ENCODE measurements around the gene INPP5F. TPM values are rescaled to one million over a fixed set of nuclear protein-coding genes. Genes with fewer than 3 reads are reported as not detected.
A peak's percentile ranks its signal among the peaks of the same experiment; 100 is the strongest.

INPP5F gene
- total and polyA plus RNA-seq, 2 experiments from 2014 or later = 41.4 to 86.0 TPM

GRCh38 chr10:119688033-119688508 lies 37.8 kb upstream of the INPP5F start:
- Histone ChIP-seq H3K4me3 (peak overlapping the region; percentile 58), H2AFZ (no peak overlapping the region), H3K27ac (ENCODE audit: low read depth) (peak overlapping the region; percentile 98), H3K27me3 (ENCODE audit: insufficient read depth) (no peaks in the 10 kb centered on the region), H3K4me2 (peak overlapping the region; percentile 73), H3K79me2 (replicated peaks; ENCODE audit: insufficient read depth) (no peaks in the 10 kb centered on the region), H3K4me1 (ENCODE audit: insufficient read depth) (peaks cover 9% of the 10 kb centered on the region), H4K20me1 (replicated peaks; ENCODE audit: insufficient read depth) (no peaks in the 10 kb centered on the region), H3K9me2 (ENCODE audit: insufficient read depth) (no peaks in the 10 kb centered on the region), H3F3A (replicated peaks; ENCODE audit: low read depth) (peaks cover 8% of the 10 kb centered on the region), H3K36me3 (ENCODE audit: insufficient read depth) (no peaks in the 10 kb centered on the region)
- peaks cover 25% of the 10 kb centered on the region for H3K4me1 Mint-ChIP-seq
- H3K36me3 Mint-ChIP-seq (ENCODE audit: low read depth) = no peaks in the 10 kb centered on the region
- H3K27ac Mint-ChIP-seq = peak overlapping the region; percentile 99
- TF ChIP-seq, protein P1, sequence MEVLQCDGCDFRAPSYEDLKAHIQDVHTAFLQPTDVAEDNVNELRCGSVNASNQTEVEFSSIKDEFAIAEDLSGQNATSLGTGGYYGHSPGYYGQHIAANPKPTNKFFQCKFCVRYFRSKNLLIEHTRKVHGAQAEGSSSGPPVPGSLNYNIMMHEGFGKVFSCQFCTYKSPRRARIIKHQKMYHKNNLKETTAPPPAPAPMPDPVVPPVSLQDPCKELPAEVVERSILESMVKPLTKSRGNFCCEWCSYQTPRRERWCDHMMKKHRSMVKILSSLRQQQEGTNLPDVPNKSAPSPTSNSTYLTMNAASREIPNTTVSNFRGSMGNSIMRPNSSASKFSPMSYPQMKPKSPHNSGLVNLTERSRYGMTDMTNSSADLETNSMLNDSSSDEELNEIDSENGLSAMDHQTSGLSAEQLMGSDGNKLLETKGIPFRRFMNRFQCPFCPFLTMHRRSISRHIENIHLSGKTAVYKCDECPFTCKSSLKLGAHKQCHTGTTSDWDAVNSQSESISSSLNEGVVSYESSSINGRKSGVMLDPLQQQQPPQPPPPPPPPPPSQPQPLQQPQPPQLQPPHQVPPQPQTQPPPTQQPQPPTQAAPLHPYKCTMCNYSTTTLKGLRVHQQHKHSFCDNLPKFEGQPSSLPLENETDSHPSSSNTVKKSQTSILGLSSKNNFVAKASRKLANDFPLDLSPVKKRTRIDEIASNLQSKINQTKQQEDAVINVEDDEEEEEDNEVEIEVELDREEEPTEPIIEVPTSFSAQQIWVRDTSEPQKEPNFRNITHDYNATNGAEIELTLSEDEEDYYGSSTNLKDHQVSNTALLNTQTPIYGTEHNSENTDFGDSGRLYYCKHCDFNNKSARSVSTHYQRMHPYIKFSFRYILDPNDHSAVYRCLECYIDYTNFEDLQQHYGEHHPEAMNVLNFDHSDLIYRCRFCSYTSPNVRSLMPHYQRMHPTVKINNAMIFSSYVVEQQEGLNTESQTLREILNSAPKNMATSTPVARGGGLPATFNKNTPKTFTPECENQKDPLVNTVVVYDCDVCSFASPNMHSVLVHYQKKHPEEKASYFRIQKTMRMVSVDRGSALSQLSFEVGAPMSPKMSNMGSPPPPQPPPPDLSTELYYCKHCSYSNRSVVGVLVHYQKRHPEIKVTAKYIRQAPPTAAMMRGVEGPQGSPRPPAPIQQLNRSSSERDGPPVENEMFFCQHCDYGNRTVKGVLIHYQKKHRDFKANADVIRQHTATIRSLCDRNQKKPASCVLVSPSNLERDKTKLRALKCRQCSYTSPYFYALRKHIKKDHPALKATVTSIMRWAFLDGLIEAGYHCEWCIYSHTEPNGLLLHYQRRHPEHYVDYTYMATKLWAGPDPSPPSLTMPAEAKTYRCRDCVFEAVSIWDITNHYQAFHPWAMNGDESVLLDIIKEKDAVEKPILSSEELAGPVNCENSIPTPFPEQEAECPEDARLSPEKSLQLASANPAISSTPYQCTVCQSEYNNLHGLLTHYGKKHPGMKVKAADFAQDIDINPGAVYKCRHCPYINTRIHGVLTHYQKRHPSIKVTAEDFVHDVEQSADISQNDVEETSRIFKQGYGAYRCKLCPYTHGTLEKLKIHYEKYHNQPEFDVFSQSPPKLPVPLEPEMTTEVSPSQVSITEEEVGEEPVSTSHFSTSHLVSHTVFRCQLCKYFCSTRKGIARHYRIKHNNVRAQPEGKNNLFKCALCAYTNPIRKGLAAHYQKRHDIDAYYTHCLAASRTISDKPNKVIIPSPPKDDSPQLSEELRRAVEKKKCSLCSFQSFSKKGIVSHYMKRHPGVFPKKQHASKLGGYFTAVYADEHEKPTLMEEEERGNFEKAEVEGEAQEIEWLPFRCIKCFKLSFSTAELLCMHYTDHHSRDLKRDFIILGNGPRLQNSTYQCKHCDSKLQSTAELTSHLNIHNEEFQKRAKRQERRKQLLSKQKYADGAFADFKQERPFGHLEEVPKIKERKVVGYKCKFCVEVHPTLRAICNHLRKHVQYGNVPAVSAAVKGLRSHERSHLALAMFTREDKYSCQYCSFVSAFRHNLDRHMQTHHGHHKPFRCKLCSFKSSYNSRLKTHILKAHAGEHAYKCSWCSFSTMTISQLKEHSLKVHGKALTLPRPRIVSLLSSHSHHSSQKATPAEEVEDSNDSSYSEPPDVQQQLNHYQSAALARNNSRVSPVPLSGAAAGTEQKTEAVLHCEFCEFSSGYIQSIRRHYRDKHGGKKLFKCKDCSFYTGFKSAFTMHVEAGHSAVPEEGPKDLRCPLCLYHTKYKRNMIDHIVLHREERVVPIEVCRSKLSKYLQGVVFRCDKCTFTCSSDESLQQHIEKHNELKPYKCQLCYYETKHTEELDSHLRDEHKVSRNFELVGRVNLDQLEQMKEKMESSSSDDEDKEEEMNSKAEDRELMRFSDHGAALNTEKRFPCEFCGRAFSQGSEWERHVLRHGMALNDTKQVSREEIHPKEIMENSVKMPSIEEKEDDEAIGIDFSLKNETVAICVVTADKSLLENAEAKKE (CRISPR knock-in tag; IDR thresholded peaks at IDR 0.05) = peak; percentile 83
- TF ChIP-seq, protein P2, sequence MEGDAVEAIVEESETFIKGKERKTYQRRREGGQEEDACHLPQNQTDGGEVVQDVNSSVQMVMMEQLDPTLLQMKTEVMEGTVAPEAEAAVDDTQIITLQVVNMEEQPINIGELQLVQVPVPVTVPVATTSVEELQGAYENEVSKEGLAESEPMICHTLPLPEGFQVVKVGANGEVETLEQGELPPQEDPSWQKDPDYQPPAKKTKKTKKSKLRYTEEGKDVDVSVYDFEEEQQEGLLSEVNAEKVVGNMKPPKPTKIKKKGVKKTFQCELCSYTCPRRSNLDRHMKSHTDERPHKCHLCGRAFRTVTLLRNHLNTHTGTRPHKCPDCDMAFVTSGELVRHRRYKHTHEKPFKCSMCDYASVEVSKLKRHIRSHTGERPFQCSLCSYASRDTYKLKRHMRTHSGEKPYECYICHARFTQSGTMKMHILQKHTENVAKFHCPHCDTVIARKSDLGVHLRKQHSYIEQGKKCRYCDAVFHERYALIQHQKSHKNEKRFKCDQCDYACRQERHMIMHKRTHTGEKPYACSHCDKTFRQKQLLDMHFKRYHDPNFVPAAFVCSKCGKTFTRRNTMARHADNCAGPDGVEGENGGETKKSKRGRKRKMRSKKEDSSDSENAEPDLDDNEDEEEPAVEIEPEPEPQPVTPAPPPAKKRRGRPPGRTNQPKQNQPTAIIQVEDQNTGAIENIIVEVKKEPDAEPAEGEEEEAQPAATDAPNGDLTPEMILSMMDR (conservative IDR thresholded peaks at IDR 0.05; ENCODE audit: low read depth in 2 of 2) = peak; percentile 34 to 64; a peak in 3 of 4 replicates
- TF ChIP-seq ZNF114 (CRISPR knock-in tag; IDR thresholded peaks at IDR 0.05) (peak; percentile 98), ZNF331 (CRISPR knock-in tag; IDR thresholded peaks at IDR 0.05; ENCODE audit: low read depth) (peak; percentile 64; the same call in 1 of the 2 replicates), EZH2phosphoT487 (IDR thresholded peaks at IDR 0.05; ENCODE audit: unreplicated experiment) (no peak), NANOG (IDR thresholded peaks at IDR 0.05; ENCODE audit: borderline replicate concordance) (no peak), CREB1 (CRISPR knock-in tag; IDR thresholded peaks at IDR 0.05; ENCODE audit: low read depth) (peak; percentile 52)
- no peaks in the 10 kb centered on the region for H3K9me3 Mint-ChIP-seq
- DNase-seq (ENCODE audit: low spot score) = peak; percentile 63
- H3K4me3 Mint-ChIP-seq = peak overlapping the region; percentile 90
- peak; percentile 8; the same call in 2 of the 3 replicates for ATAC-seq
- H3K27me3 Mint-ChIP-seq (ENCODE audit: insufficient read depth, low read depth, poor library complexity) = peaks cover 11% of the 10 kb centered on the region
